ENCODE measurements around the gene YTHDC1. TPM values are rescaled to one million over a fixed set of nuclear protein-coding genes. Genes with fewer than 3 reads are reported as not detected.

YTHDC1 gene
- total RNA-seq, 1 experiment from 2014 or later: 44.5 TPM

DNA sequence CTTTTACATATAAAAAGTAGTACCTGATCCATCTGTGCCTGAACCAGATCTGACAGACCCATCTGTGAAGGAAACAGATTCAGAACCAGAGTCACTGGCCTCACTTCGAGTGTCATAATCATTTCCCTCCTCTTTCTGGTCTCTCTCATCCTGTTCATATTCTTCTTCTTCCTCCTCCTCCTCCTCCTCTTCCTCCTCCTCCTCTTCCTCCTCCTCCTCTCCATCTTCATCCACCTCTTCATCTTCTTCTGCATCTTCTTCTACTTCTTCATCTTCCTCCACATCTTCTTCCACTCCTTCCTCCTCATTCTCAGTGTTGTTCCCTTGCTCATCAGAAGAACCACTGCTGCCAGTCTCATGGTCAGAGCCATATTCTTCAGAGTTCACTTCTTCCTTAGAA is 12.9 kb downstream of the YTHDC1 start:
- in situ Hi-C loops (cut with HindIII; ENCODE audit: low pct_unique_long_range_greater_than_20kb, low sequenced_read_pairs): no loop called here
- Histone ChIP-seq H3K27me3 (ENCODE audit: control insufficient read depth, insufficient read depth, low read length) (no peaks in the 10 kb centered on the region), H3K4me3 (ENCODE audit: low read depth in 2 of 2, low read length in 2 of 2) (no peak overlapping the region), H3K36me3 (ENCODE audit: control insufficient read depth, insufficient read depth, low read length) (peaks cover 21% of the 10 kb centered on the region), H3K27ac (ENCODE audit: low read length) (no peak overlapping the region), H3K9me3 (ENCODE audit: control insufficient read depth, insufficient read depth, low read depth, low read length) (no peaks in the 10 kb centered on the region), H3K4me1 (ENCODE audit: control insufficient read depth, insufficient read depth, low read length) (no peaks in the 10 kb centered on the region)
- no peak for ATAC-seq
- POLR2A ChIA-PET: no interaction called here
- DNase-seq (ENCODE audit: low read depth, low spot score): no peak
- CTCF ChIA-PET: no interaction called here
- intact Hi-C loops (cut with micrococcal nuclease; ENCODE audit: unreplicated experiment): no loop called here
- TF ChIP-seq POLR2AphosphoS5 (IDR thresholded peaks at IDR 0.05; ENCODE audit: low read depth, low read length) (no peak), TCF7L2 (IDR thresholded peaks at IDR 0.05; ENCODE audit: low read depth, low read length) (no peak), REST (IDR thresholded peaks at IDR 0.05; ENCODE audit: insufficient read depth in 1 of 2, low read depth in 2 of 2, low read length in 1 of 2) (no peak), SIN3A (IDR thresholded peaks at IDR 0.05; ENCODE audit: borderline replicate concordance, insufficient read depth, low read depth, low read length) (no peak)
- TF ChIP-seq, protein P1, sequence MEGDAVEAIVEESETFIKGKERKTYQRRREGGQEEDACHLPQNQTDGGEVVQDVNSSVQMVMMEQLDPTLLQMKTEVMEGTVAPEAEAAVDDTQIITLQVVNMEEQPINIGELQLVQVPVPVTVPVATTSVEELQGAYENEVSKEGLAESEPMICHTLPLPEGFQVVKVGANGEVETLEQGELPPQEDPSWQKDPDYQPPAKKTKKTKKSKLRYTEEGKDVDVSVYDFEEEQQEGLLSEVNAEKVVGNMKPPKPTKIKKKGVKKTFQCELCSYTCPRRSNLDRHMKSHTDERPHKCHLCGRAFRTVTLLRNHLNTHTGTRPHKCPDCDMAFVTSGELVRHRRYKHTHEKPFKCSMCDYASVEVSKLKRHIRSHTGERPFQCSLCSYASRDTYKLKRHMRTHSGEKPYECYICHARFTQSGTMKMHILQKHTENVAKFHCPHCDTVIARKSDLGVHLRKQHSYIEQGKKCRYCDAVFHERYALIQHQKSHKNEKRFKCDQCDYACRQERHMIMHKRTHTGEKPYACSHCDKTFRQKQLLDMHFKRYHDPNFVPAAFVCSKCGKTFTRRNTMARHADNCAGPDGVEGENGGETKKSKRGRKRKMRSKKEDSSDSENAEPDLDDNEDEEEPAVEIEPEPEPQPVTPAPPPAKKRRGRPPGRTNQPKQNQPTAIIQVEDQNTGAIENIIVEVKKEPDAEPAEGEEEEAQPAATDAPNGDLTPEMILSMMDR (IDR thresholded peaks at IDR 0.05): no peak
- BruUV-seq (replicated peaks): no TSS peak

- intact Hi-C loops (cut with micrococcal nuclease; ENCODE audit: unreplicated experiment) (no loop called here), in situ Hi-C loops (cut with HindIII; ENCODE audit: low pct_unique_long_range_greater_than_20kb, low sequenced_read_pairs) (no loop called here)
- H3K4me1 ChIP-seq (ENCODE audit: control insufficient read depth, insufficient read depth, low read length): no peaks in the 10 kb centered on the region
- no peak for TF ChIP-seq SIN3A (IDR thresholded peaks at IDR 0.05; ENCODE audit: borderline replicate concordance, insufficient read depth, low read depth, low read length)
- no peak for TF ChIP-seq TCF7L2 (IDR thresholded peaks at IDR 0.05; ENCODE audit: low read depth, low read length)
- TF ChIP-seq, protein P1 (IDR thresholded peaks at IDR 0.05): no peak
- no peak for TF ChIP-seq REST (IDR thresholded peaks at IDR 0.05; ENCODE audit: insufficient read depth in 1 of 2, low read depth in 2 of 2, low read length in 1 of 2)
- no peak for TF ChIP-seq POLR2AphosphoS5 (IDR thresholded peaks at IDR 0.05; ENCODE audit: low read depth, low read length)
- DNase-seq (ENCODE audit: low read depth, low spot score): no peak
- peaks cover 24% of the 10 kb centered on the region for H3K36me3 ChIP-seq (ENCODE audit: control insufficient read depth, insufficient read depth, low read length)
- H3K27me3 ChIP-seq (ENCODE audit: control insufficient read depth, insufficient read depth, low read length): no peaks in the 10 kb centered on the region
- CTCF ChIA-PET: no interaction called here
- POLR2A ChIA-PET: no interaction called here
- ATAC-seq: no peak
- no peak overlapping the region for H3K27ac ChIP-seq (ENCODE audit: low read length)
- H3K4me3 ChIP-seq (ENCODE audit: low read depth in 2 of 2, low read length in 2 of 2): no peak overlapping the region
- no TSS peak for BruUV-seq (replicated peaks)
- H3K9me3 ChIP-seq (ENCODE audit: control insufficient read depth, insufficient read depth, low read depth, low read length): no peaks in the 10 kb centered on the region
Observed at GRCh38 chr4:68336530-68336929, 13.4 kb downstream of the YTHDC1 start.

Data from Panc1 (cell line).